ENCODE results near the gene AKAIN1. TPM values are rescaled to one million over a fixed set of nuclear protein-coding genes. Genes with fewer than 3 reads are reported as not detected.

The AKAIN1 gene
- total and polyA plus RNA-seq, 4 donors, result not detected

GRCh38 chr18:5093902-5094301 lies 103.2 kb downstream of the AKAIN1 start:
- intact Hi-C loops (cut with DNase I), result loop anchor here in 1 of 2 donors (10.0 kb wide), 1 partner anchor 1159 kb away; no protein-coding TSS in a partner anchor
- peaks cover 2% of the 10 kb centered on the region for H3K9me3 ChIP-seq (ENCODE audit: control insufficient read depth, low read length)
- H3K27me3 ChIP-seq (ENCODE audit: control insufficient read depth in 1 of 2, insufficient read depth in 2 of 2, low read length in 1 of 2), result no peaks in the 10 kb centered on the region
- DNase-seq (no peak), ATAC-seq (ENCODE audit: low FRiP score) (no peak)
- H3K27ac ChIP-seq (ENCODE audit: low read depth in 1 of 2, low read length in 2 of 2), result no peak overlapping the region
- 49 to 66% methylated on average over 2 of the region's 2 CpGs for whole genome bisulfite sequencing, 2 donors
- no peak overlapping the region for H3K4me3 ChIP-seq (ENCODE audit: low read length in 2 of 2)
- H3K36me3 ChIP-seq (ENCODE audit: control insufficient read depth in 1 of 2, insufficient read depth in 2 of 2, low read length in 1 of 2), result no peaks in the 10 kb centered on the region
- no peaks in the 10 kb centered on the region for H3K4me1 ChIP-seq (ENCODE audit: control insufficient read depth in 1 of 2, insufficient read depth in 2 of 2, low read length in 2 of 2)

Other genes starting within 250 kb of the AKAIN1 start
- 10 to 100 TPM in 1 of 2 donors, 1 to 10 TPM in 1; 9.8 to 13.9 TPM for gene ZBTB14, start 98.5 kb upstream of the AKAIN1 start, total RNA-seq
- gene ZBTB14, start 98.5 kb upstream of the AKAIN1 start, polyA plus RNA-seq, result 10 to 100 TPM in 1 of 2 donors, 1 to 10 TPM in 1; 9.9 to 11.8 TPM

All from aorta (tissue), 5 donors.